Left lung (tissue), 10 donors: Measurements from ENCODE around the gene CLPTM1L. TPM values are rescaled to one million over a fixed set of nuclear protein-coding genes. Genes with fewer than 3 reads are reported as not detected.

Source experiments
- ATAC-seq: fragments of 200-7000 bp; cut with Tn5 transposase; one replicate; pipeline ENCODE4 v1.9.1; 2020; ENCODE audit warnings: moderate library complexity
- DNase-seq, 4 donors: peaks; one replicate each; pipeline ENCODE4 v3.0.0-alpha.2; 2013 to 2020
- H3K27ac ChIP-seq, 2 donors: fragments of 200-600 bp; sonication (generic) in 1 of 2; one replicate each; pipeline versions ENCODE4 v1.5.0 to v1.8.0; 2020 to 2021
- H3K27me3 ChIP-seq, 2 donors: fragments of 200-600 bp; sonication (generic) in 1 of 2; one replicate each; pipeline versions ENCODE4 v1.5.0 to v1.8.0; 2020 to 2021
- H3K36me3 ChIP-seq, 2 donors: fragments of 200-600 bp; sonication (generic) in 1 of 2; one replicate each; pipeline versions ENCODE4 v1.5.0 to v1.8.0; 2020 to 2021
- H3K4me1 ChIP-seq, 2 donors: fragments of 200-600 bp; one replicate each; pipeline ENCODE4 v1.8.0; 2021
- H3K4me3 ChIP-seq, 2 donors: fragments of 200-600 bp; sonication (generic) in 1 of 2; one replicate each; pipeline versions ENCODE4 v1.5.0 to v1.8.0; 2020 to 2021; ENCODE audit warnings: mild to moderate bottlenecking in 1 of 2
- H3K9me3 ChIP-seq, 2 donors: fragments of 200-600 bp; sonication (generic) in 1 of 2; one replicate each; pipeline versions ENCODE4 v1.5.0 to v1.8.0; 2020 to 2021
- CTCF ChIP-seq, 2 donors: fragments of 200-600 bp; sonication (generic) in 1 of 2; IDR thresholded peaks; one replicate each; pipeline versions ENCODE4 v1.5.0 to v1.8.0; 2021; ENCODE audit warnings: antibody characterized with exemption in 2 of 2
- intact Hi-C, 2 donors: fragments of 100-400 bp; cut with DNase I; formaldehyde crosslinking; loops; one replicate each; pipeline versions ENCODE4 v1.11.2 to v1.14.2; 2022
- polyA plus RNA-seq, 6 donors: library from polyadenylated mRNA; unstranded; fragments of 120-200 nt; gene quantifications; one replicate each; pipeline ENCODE4 v1.2.1, GENCODE V29; 2013; ENCODE audit not compliant: insufficient read length in 6 of 6
- total RNA-seq, 2 donors: library from RNA; stranded (reverse); fragmentation: NEBNext Ultra II Directional; extraction: Animal tissue kit (Norgen Biotek cat#: 25700); gene quantifications; one replicate each; pipeline ENCODE4 v1.2.1, GENCODE V29; 2021
- donor health status: DM: no; HTN: yes; CAD: no.
- donor health status: DM: no; HTN: no; CAD: no.

The CLPTM1L gene
- total and polyA plus RNA-seq, 8 donors, result 90.4 to 171 (median 99.4) TPM

GRCh38 chr5:1312206-1312605 lies 32.7 kb downstream of the CLPTM1L start:
- H3K9me3 ChIP-seq, result no peaks in the 10 kb centered on the region
- H3K4me3 ChIP-seq, result no peak overlapping the region
- DNase-seq (no peak), ATAC-seq (no peak)
- no peak for TF ChIP-seq CTCF (IDR thresholded peaks at IDR 0.05)
- peaks cover 0 to 17% of the 10 kb centered on the region in 2 donors for H3K27me3 ChIP-seq
- H3K4me1 ChIP-seq, result peaks cover 4 to 20% of the 10 kb centered on the region in 2 donors
- H3K27ac ChIP-seq, result no peak overlapping the region
- peaks cover 0 to 4% of the 10 kb centered on the region in 2 donors for H3K36me3 ChIP-seq
- intact Hi-C loops, result no loop called here

GRCh38 chr5:1311439-1312055 lies 33.4 kb downstream of the CLPTM1L start:
- peaks cover 0 to 17% of the 10 kb centered on the region in 2 donors for H3K27me3 ChIP-seq
- H3K9me3 ChIP-seq, result no peaks in the 10 kb centered on the region
- H3K4me1 ChIP-seq, result peaks cover 4 to 20% of the 10 kb centered on the region in 2 donors
- intact Hi-C loops, result no loop called here
- no peak for TF ChIP-seq CTCF (IDR thresholded peaks at IDR 0.05)
- DNase-seq, result no peak
- no peak overlapping the region for H3K4me3 ChIP-seq
- H3K27ac ChIP-seq, result no peak overlapping the region
- no peaks in the 10 kb centered on the region for H3K36me3 ChIP-seq
- no peak for ATAC-seq

GRCh38 chr5:1310118-1310517 lies 34.8 kb downstream of the CLPTM1L start:
- no peak for DNase-seq

GRCh38 chr5:1304033-1304432 lies 40.9 kb downstream of the CLPTM1L start:
- H3K36me3 ChIP-seq, result no peaks in the 10 kb centered on the region
- H3K9me3 ChIP-seq, result no peaks in the 10 kb centered on the region
- no peak overlapping the region for H3K27ac ChIP-seq
- H3K4me3 ChIP-seq, result no peak overlapping the region
- no peak for TF ChIP-seq CTCF (IDR thresholded peaks at IDR 0.05)
- peaks cover 0 to 1% of the 10 kb centered on the region in 2 donors for H3K27me3 ChIP-seq
- H3K4me1 ChIP-seq, result no peaks in the 10 kb centered on the region
- DNase-seq, result no peak
- intact Hi-C loops, result no loop called here
- ATAC-seq, result no peak

More at GRCh38 chr5:1310118-1310517, 34.8 kb downstream of the CLPTM1L start:
- ATAC-seq, result no peak
- Histone ChIP-seq H3K36me3 (no peaks in the 10 kb centered on the region), H3K27ac (no peak overlapping the region), H3K4me3 (no peak overlapping the region), H3K4me1 (peaks cover 4 to 10% of the 10 kb centered on the region in 2 donors), H3K9me3 (no peaks in the 10 kb centered on the region), H3K27me3 (peaks cover 0 to 17% of the 10 kb centered on the region in 2 donors)
- intact Hi-C loops, result no loop called here
- TF ChIP-seq CTCF (IDR thresholded peaks at IDR 0.05), result no peak

- intact Hi-C loops, result no loop called here
- no peak overlapping the region for H3K27ac ChIP-seq
- H3K4me1 ChIP-seq, result no peaks in the 10 kb centered on the region
- H3K9me3 ChIP-seq, result no peaks in the 10 kb centered on the region
- no peak for ATAC-seq
- no peak for TF ChIP-seq CTCF (IDR thresholded peaks at IDR 0.05)
- H3K4me3 ChIP-seq, result no peak overlapping the region
- no peak for DNase-seq
- peaks cover 0 to 4% of the 10 kb centered on the region in 2 donors for H3K27me3 ChIP-seq
- H3K36me3 ChIP-seq, result no peaks in the 10 kb centered on the region
These were observed 42.6 kb downstream of the CLPTM1L start for GRCh38 chr5:1302258-1302657.
